Renal pelvis (tissue), 4 donors: ENCODE measurements around the gene CAVIN2. TPM values are rescaled to one million over a fixed set of nuclear protein-coding genes. Genes with fewer than 3 reads are reported as not detected.
A peak's percentile ranks its signal among the peaks of the same experiment; 100 is the strongest.
"Not testable (repeated sequence)": the region's sequence is repeated elsewhere in the genome, so short reads cannot be mapped to it uniquely, and the experiment has no call there.

Source experiments
- DNase-seq: peaks from one replicate; pipeline ENCODE4 v3.0.0-alpha.2; 2013
- polyA plus RNA-seq, 3 donors: library from polyadenylated mRNA; unstranded; fragments of 120-200 nt; gene quantifications; one replicate each; pipeline ENCODE4 v1.2.1, GENCODE V29; 2013; ENCODE audit not compliant: insufficient read length in 3 of 3

The CAVIN2 gene
- polyA plus RNA-seq, 3 donors, result 31.2 to 42.6 (median 37.8) TPM

- peak; percentile 76 for DNase-seq
Observed at GRCh38 chr2:191811807-191812602, 34.9 kb downstream of the CAVIN2 start.

GRCh38 chr2:191806396-191806795, 40.5 kb downstream of the CAVIN2 start:
- no peak for DNase-seq

DNA sequence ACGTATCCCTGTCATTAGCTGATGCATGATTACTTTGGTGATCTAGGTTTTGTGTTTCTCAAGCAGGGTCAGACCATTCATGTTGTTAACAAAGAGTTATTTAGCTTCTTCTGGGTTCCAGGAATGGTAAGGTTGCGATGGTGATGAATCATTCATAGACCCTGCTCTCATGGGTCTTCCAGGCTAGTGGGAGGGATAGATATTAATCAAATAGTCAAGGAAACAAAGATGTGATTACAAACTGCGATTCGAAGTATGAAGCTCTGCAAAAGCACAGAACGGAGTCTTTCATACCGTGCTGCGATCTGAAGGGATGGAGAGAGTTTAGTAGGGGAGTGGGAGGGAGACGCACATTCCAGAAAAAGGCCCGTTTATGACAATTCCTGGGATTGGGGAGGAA, 42.1 kb downstream of the CAVIN2 start:
- DNase-seq, result no peak

- DNase-seq, result no peak
Observed at GRCh38 chr2:191803007-191803406, 43.9 kb downstream of the CAVIN2 start.

DNA sequence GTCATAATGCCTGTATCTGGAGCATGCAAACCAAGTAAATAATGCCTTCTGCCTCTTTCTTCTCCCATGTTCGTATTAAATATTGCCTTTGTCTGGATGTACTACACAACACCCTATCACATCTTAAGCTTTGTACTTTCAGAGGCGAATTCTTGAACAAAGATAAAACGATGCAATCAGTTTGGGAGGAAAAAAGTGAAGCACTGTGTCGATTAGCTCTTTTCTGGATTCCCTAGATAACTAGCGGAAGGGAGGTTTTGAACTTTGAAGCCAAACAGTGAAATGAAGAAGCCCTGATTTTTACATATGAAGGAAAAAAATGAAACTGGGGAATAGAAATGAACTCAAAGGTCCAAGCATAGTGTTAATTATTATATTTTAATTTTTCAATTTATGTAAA, 44.7 kb downstream of the CAVIN2 start:
- DNase-seq, result no peak

DNA sequence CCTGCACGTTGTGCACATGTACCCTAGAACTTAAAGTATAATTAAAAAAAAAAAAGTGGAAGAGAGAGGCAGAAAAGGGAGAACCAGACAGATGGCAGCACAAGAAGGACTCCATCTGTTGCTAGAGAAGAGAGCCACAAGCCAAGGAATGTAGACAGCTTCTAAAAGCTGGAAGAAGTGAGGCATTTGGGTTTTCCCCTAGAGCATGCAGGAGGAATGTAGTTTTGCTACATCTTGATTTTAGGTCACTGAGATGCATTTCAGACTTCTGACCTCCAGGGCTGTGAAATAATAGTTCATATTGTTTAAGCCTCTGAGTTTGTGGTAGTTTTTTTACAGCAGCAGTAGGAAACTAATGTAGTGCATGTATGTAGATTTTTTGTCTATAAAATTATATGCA, 46.0 kb downstream of the CAVIN2 start:
- DNase-seq, result no peak

- DNase-seq, result no peak
Observed at GRCh38 chr2:191799526-191799925, 47.4 kb downstream of the CAVIN2 start.

GRCh38 chr2:191797942-191798876, 48.7 kb downstream of the CAVIN2 start:
- no peak for DNase-seq

DNA sequence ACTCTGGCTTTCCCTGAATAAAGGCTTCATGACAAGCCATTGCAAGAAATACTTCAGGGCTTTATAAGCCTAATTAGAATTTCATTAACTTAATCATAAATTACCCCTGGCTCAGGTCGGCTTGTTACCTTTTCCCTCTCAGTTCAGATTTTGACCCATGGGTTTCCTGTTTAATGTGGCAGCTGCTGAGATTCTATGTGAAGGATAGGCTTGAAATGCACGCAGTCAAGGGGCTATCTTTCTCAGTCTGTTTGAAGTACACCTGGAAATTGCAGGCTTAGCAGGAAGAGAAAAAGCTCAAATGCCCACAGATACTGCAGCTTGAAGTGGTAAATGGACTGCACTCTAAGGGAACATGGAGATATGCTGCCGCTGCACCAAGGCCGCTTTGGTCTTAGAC, 49.4 kb downstream of the CAVIN2 start:
- no peak for DNase-seq

GRCh38 chr2:191795715-191796114, 51.2 kb downstream of the CAVIN2 start:
- DNase-seq, result no peak

DNA sequence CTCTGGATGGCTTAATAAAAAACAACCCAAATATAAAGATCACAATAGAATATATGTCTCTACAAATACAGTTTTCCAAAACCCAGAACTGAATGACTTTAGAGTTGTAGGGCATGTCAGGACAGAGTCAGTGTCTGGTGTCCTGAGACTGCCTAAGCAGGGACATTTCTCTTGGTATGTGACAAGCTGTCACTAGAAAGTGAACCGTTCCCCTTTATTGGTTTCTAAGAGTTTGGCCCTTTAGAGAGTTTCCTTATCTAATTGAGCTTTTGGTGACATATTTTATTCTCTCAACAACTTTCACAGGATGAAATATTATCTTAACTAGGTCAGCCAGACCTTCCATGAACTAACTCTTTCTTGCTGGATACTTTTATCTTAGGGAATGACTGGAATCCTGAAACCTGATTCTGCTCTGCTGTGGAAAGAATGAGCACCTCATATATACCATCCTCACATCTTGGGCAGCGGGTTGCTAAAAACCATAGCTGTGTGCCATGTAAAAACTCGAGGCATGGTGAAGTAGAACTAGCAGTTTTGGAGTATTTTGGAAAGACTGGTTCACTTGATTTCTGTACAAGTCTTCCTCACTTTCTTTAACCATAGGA, 54.8 kb downstream of the CAVIN2 start:
- DNase-seq, result no peak

- DNase-seq, result no peak
Observed at GRCh38 chr2:191790737-191791136, 56.2 kb downstream of the CAVIN2 start.

- DNase-seq, result no peak
Observed at GRCh38 chr2:191789796-191790195, 57.1 kb downstream of the CAVIN2 start.

- no peak for DNase-seq
Observed at GRCh38 chr2:191786694-191787093, 60.2 kb downstream of the CAVIN2 start.

DNA sequence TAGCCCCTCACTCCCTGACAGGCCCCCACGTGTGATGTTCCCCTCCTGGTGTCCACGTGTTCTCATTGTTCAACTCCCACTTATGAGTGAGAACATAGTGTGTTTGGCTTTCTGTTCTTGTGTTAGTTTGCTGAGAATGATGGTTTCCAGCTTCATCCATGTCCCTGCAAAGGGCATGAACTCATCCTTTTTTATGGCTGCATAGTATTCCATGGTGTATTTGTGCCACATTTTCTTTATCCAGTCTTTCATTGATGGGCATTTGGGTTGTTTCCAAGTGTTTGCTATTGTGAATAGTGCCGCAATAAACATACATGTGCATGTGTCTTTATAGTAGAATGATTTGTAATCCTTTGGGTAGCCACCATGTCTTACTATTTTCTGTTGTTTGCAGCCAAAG, 61.2 kb downstream of the CAVIN2 start:
- DNase-seq, result not testable (repeated sequence)

Other genes starting within 250 kb of the CAVIN2 start
- gene NABP1, start 169.0 kb downstream of the CAVIN2 start, polyA plus RNA-seq, result 10 to 100 TPM; 25.9 to 54.2 (median 41.0) TPM